Measurements from ENCODE around the gene SLCO2A1.

SLCO2A1 gene

GRCh38 chr3:133996996-133997395, 32.7 kb downstream of the SLCO2A1 start:
- H3K27me3 ChIP-seq (replicated peaks; ENCODE audit: insufficient read depth, low read length) = no peaks in the 10 kb centered on the region

GRCh38 chr3:133996251-133996661, 33.5 kb downstream of the SLCO2A1 start:
- no peak overlapping the region for H3K27ac ChIP-seq (ENCODE audit: low read length)
- no peaks in the 10 kb centered on the region for H3K9me2 ChIP-seq (replicated peaks; ENCODE audit: insufficient read depth, low read length)
- H3F3A ChIP-seq (ENCODE audit: insufficient read depth, low read length) = no peaks in the 10 kb centered on the region
- H3K4me3 ChIP-seq (ENCODE audit: low read length) = no peak overlapping the region
- no peaks in the 10 kb centered on the region for H3K79me2 ChIP-seq (ENCODE audit: low read length)
- TF ChIP-seq CTCF (IDR thresholded peaks at IDR 0.05; ENCODE audit: low read length) = no peak
- no peak for TF ChIP-seq EZH2phosphoT487 (IDR thresholded peaks at IDR 0.05; ENCODE audit: low read length)
- TF ChIP-seq EZH2 (optimal IDR thresholded peaks at IDR 0.05; ENCODE audit: low read depth, low read length) = no peak
- no peaks in the 10 kb centered on the region for H4K20me1 ChIP-seq (ENCODE audit: insufficient read depth, low read length)
- no peaks in the 10 kb centered on the region for H3K36me3 ChIP-seq (replicated peaks; ENCODE audit: insufficient read depth, low read length)
- DNase-seq = no peak
- H3K27me3 ChIP-seq (replicated peaks; ENCODE audit: insufficient read depth, low read length) = no peaks in the 10 kb centered on the region
- no peak overlapping the region for H3K4me2 ChIP-seq (ENCODE audit: low read depth, low read length)
- H3K4me1 ChIP-seq (ENCODE audit: low read length) = no peaks in the 10 kb centered on the region
- H2AFZ ChIP-seq (ENCODE audit: low read length) = no peak overlapping the region
- no peak overlapping the region for H3K9ac ChIP-seq (ENCODE audit: low read length)
- no peaks in the 10 kb centered on the region for H3K9me3 ChIP-seq (replicated peaks; ENCODE audit: insufficient read depth, low read length)

More at GRCh38 chr3:133996996-133997395, 32.7 kb downstream of the SLCO2A1 start:
- no peaks in the 10 kb centered on the region for H3K9me3 ChIP-seq (replicated peaks; ENCODE audit: insufficient read depth, low read length)
- DNase-seq = no peak
- no peak overlapping the region for H3K4me3 ChIP-seq (ENCODE audit: low read length)
- no peak overlapping the region for H3K27ac ChIP-seq (ENCODE audit: low read length)
- no peaks in the 10 kb centered on the region for H3K9me2 ChIP-seq (replicated peaks; ENCODE audit: insufficient read depth, low read length)
- H3K9ac ChIP-seq (ENCODE audit: low read length) = no peak overlapping the region
- no peak overlapping the region for H2AFZ ChIP-seq (ENCODE audit: low read length)
- no peaks in the 10 kb centered on the region for H3K36me3 ChIP-seq (replicated peaks; ENCODE audit: insufficient read depth, low read length)
- no peak overlapping the region for H3K4me2 ChIP-seq (ENCODE audit: low read depth, low read length)
- TF ChIP-seq EZH2phosphoT487 (IDR thresholded peaks at IDR 0.05; ENCODE audit: low read length) = no peak
- TF ChIP-seq EZH2 (optimal IDR thresholded peaks at IDR 0.05; ENCODE audit: low read depth, low read length) = no peak
- no peak for TF ChIP-seq CTCF (IDR thresholded peaks at IDR 0.05; ENCODE audit: low read length)
- H3F3A ChIP-seq (ENCODE audit: insufficient read depth, low read length) = no peaks in the 10 kb centered on the region
- H3K4me1 ChIP-seq (ENCODE audit: low read length) = no peaks in the 10 kb centered on the region
- H4K20me1 ChIP-seq (ENCODE audit: insufficient read depth, low read length) = no peaks in the 10 kb centered on the region
- H3K79me2 ChIP-seq (ENCODE audit: low read length) = no peaks in the 10 kb centered on the region

- Histone ChIP-seq H3K27ac (ENCODE audit: low read length) (no peak overlapping the region), H3K9me3 (replicated peaks; ENCODE audit: insufficient read depth, low read length) (no peaks in the 10 kb centered on the region), H3K36me3 (replicated peaks; ENCODE audit: insufficient read depth, low read length) (no peaks in the 10 kb centered on the region), H3K27me3 (replicated peaks; ENCODE audit: insufficient read depth, low read length) (no peaks in the 10 kb centered on the region), H3K4me3 (ENCODE audit: low read length) (no peak overlapping the region), H3K4me2 (ENCODE audit: low read depth, low read length) (no peak overlapping the region), H4K20me1 (ENCODE audit: insufficient read depth, low read length) (no peaks in the 10 kb centered on the region), H3K9me2 (replicated peaks; ENCODE audit: insufficient read depth, low read length) (no peaks in the 10 kb centered on the region), H3K79me2 (ENCODE audit: low read length) (no peaks in the 10 kb centered on the region), H3F3A (ENCODE audit: insufficient read depth, low read length) (no peaks in the 10 kb centered on the region), H3K4me1 (ENCODE audit: low read length) (no peaks in the 10 kb centered on the region), H3K9ac (ENCODE audit: low read length) (no peak overlapping the region), H2AFZ (ENCODE audit: low read length) (no peak overlapping the region)
- DNase-seq = no peak
- TF ChIP-seq EZH2 (optimal IDR thresholded peaks at IDR 0.05; ENCODE audit: low read depth, low read length) = no peak
- no peak for TF ChIP-seq EZH2phosphoT487 (IDR thresholded peaks at IDR 0.05; ENCODE audit: low read length)
- TF ChIP-seq CTCF (IDR thresholded peaks at IDR 0.05; ENCODE audit: low read length) = no peak
Measured at GRCh38 chr3:133995264-133995663, 34.5 kb downstream of the SLCO2A1 start.

Data from MM.1S (cell line).